ENCODE results near the gene FYN.

Gene FYN

DNA sequence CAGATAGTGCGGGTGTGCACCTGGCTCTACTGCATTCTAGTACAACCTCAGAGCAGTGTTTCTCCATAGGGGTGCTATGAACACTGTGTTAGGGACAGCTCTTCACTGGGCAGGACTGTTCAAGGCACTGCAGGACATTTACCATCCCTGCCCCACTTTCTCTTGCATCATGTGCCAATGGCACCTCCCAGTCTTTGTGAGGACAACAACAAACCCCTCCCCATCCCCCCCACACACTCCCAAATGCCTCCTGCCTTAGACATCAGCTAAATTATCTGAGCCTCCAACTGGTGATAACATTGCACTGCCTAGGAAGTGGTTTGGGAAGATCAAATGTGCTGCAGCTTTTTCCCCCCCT, 98.9 kb downstream of the FYN start:
- TF ChIP-seq, protein P1, sequence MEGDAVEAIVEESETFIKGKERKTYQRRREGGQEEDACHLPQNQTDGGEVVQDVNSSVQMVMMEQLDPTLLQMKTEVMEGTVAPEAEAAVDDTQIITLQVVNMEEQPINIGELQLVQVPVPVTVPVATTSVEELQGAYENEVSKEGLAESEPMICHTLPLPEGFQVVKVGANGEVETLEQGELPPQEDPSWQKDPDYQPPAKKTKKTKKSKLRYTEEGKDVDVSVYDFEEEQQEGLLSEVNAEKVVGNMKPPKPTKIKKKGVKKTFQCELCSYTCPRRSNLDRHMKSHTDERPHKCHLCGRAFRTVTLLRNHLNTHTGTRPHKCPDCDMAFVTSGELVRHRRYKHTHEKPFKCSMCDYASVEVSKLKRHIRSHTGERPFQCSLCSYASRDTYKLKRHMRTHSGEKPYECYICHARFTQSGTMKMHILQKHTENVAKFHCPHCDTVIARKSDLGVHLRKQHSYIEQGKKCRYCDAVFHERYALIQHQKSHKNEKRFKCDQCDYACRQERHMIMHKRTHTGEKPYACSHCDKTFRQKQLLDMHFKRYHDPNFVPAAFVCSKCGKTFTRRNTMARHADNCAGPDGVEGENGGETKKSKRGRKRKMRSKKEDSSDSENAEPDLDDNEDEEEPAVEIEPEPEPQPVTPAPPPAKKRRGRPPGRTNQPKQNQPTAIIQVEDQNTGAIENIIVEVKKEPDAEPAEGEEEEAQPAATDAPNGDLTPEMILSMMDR (IDR thresholded peaks at IDR 0.05; ENCODE audit: insufficient read depth, low read depth, low read length, missing control alignments) = no peak
- no peak overlapping the region for H3K4me3 ChIP-seq (ENCODE audit: low read length)
- peak; percentile 9 for DNase-seq (ENCODE audit: low read depth)

DNA sequence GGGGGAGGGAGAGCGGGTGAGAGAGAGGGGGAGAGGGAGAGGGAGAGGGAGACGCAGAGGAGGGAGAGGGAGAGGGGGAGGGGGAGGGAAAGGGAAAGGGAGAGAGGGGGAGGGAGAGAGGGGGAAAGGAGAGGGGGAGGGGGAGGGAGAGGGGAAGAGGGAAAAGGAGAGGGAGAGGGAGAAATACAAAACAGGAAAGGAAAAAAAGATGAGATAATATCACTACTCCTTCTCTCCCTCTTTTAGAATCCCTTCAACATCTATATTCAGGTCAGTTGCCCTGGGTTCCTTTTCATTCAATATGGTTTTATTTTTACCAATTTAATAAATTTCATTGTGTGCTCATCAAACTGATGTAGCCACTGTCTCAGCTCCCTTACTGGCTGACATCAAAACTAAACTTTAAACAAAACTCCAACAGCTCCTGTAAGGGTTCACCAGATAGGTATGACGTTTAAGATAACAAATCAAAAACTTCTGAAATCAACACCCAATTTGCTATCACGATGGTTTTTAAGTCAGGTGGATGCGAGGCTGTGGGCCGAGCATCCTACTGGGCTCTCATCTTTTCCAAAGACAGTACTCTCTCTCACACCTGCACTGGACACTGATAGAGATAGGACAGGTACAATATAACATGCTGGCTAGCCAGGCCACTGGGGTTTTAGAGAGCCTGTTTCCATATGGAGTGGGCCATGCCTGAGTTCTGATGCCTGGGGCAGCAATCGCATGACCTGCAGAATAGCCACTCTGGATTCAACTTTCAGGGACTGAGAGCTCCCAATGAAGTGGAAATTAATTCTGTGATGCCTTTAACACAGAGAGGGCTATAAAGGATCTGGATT, 99.5 kb downstream of the FYN start:
- no peak overlapping the region for H3K4me3 ChIP-seq (ENCODE audit: low read length)
- DNase-seq (ENCODE audit: low read depth) = no peak
- TF ChIP-seq, protein P1 (IDR thresholded peaks at IDR 0.05; ENCODE audit: insufficient read depth, low read depth, low read length, missing control alignments) = no peak

DNA sequence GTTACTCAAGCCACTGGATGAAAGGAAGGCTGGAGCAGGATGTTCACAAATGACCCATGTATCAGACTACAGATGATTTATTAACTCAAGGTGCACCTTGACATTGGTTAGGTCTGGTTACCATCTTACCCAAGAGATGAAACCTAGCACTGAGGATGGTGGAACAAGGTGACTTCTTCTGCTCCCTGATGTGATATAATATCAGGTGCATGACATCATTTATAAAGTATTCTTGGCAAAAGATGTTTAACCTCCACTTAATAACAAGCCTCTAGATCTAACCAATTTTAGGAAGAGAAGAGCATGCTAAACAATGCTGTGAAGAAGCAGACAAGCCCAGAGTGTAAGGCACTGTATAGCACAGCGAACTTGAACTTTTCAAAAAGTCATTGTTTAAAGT, 100.9 kb downstream of the FYN start:
- no peak overlapping the region for H3K4me3 ChIP-seq (ENCODE audit: low read length)
- DNase-seq (ENCODE audit: low read depth) = no peak
- TF ChIP-seq, protein P1 (IDR thresholded peaks at IDR 0.05; ENCODE audit: insufficient read depth, low read depth, low read length, missing control alignments) = no peak

DNA sequence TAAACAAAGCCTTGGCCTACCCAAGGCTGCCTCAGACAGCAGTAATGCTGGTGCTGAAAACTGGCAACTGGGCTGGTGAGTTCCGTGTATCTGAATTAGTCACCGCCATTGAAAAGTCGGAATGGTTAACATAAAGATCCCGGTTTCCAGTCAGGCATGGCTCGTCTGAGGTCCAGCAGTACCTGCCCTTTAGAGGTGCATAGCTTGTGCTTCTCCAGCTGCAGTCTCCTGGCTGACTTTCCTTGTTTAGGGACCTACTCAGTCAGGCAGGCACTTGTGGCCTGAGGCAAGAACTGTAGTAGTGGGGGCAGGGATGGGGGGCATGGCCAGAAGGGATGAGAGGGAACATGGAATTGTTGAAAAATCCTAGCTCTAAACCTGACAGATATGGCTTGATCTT, 101.6 kb downstream of the FYN start:
- no peak for DNase-seq (ENCODE audit: low read depth)
- TF ChIP-seq, protein P1 (IDR thresholded peaks at IDR 0.05; ENCODE audit: insufficient read depth, low read depth, low read length, missing control alignments) = no peak
- H3K4me3 ChIP-seq (ENCODE audit: low read length) = no peak overlapping the region

DNA sequence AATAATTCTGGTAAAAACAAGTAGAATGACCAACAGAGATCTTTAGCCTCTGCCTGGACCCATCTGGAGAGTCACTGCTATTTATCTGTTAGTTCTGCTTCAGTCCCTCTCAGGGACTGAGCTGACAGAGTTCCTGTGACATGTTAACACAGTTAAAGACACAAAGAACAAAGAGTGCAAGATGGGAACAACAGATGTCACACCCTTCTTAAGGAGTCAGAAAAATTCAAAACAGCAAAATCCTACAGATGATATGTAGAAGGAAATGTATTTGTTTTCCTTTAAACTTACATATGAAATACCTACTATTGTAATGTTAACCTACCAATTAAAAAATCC, 102.2 kb downstream of the FYN start:
- no peak for DNase-seq (ENCODE audit: low read depth)
- no peak overlapping the region for H3K4me3 ChIP-seq (ENCODE audit: low read length)
- TF ChIP-seq, protein P1 (IDR thresholded peaks at IDR 0.05; ENCODE audit: insufficient read depth, low read depth, low read length, missing control alignments) = no peak

DNA sequence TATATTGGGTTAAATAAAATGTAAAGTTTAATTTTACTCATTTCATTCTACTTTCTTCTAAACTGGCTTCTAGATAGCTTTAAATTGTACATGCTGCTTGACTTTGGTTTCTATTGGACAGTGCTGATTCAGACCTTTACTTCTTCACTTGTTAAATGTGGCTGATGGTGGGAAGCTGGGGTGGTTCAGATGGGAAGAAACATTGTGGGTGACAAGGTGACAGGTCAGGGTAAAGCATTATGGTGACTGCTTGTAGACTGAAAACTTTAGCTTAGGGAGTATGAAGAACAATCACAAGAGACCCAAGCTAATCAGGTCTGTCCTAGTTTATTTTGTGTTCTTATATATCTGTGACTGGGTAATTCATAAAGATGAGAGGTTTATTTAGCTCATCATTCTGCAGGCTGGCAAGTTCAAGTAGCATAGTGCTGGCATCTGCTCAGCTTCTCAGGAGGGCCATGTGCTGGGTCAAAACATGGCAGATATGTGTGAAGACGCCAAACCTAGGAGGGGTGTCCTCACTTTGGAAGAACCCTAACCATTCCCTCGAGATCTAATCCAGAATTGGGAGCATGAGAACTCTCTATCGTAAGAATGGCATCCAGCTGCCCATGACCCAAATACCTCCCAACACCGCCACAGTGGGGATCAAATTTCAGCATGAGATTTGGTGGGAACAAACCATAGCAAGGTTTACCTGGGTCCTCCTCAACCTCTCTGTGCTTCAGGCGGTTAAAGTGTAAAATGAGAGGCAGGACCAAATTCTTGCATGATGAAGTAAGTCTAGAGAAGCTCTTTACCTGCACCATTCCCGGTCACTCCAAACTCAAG, 102.8 kb downstream of the FYN start:
- no peak overlapping the region for H3K4me3 ChIP-seq (ENCODE audit: low read length)
- TF ChIP-seq, protein P1 (IDR thresholded peaks at IDR 0.05; ENCODE audit: insufficient read depth, low read depth, low read length, missing control alignments) = no peak
- no peak for DNase-seq (ENCODE audit: low read depth)
